H54 (cell line): Measurements from ENCODE around the gene F12.

Experiments used
- DNase-seq: peaks from one replicate; pipeline ENCODE4 v3.0.0; 2011; ENCODE audit warnings: low spot score, mixed read lengths; ENCODE audit not compliant: insufficient read length
- FAIRE-seq: peaks from 3 replicates; lab custom pipeline; 2011; peaks lifted over from hg19 to GRCh38; lab: Jason Lieb, UNC
- POLR2A ChIP-seq: IDR thresholded peaks from 2 replicates; pipeline ENCODE4 v1.6.1; 2011; ENCODE audit warnings: low read depth, mild to moderate bottlenecking, low read length

The F12 gene

GRCh38 chr5:177399997-177400868 lies 9.1 kb downstream of the F12 start, which contains the start of gene PFN3:
TSS of gene PFN3 (minus strand) at chr5:177400661. CDS start at chr5:177400576, 85 bp downstream.
- TF ChIP-seq POLR2A: no peak
- no peak for DNase-seq
- FAIRE-seq: no peak

DNA sequence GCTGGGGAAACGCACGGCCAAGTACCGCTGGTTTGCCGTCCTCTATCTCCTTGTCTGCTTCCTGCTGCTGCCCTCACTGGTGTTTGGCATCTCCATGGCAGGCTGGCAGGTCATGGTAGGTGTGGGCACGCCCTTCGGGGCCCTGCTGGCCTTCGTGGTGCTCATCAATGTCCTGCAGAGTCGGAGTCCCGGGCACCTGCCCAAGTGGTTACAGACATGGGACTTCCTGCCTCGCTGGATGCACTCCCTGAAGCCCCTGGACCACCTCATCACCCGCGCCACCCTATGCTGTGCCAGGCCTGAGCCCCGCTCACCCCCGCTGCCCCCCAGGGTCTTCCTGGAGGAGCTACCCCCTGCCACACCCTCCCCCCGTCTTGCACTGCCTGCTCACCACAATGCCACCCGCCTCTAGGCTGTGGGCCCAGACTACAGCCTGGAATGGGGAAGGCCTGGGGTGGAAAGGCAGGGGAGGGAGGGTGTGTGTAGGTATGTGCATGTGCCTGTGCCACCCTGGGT lies 11.4 kb downstream of the F12 start:
- FAIRE-seq: no peak
- DNase-seq: no peak
- no peak for TF ChIP-seq POLR2A

DNA sequence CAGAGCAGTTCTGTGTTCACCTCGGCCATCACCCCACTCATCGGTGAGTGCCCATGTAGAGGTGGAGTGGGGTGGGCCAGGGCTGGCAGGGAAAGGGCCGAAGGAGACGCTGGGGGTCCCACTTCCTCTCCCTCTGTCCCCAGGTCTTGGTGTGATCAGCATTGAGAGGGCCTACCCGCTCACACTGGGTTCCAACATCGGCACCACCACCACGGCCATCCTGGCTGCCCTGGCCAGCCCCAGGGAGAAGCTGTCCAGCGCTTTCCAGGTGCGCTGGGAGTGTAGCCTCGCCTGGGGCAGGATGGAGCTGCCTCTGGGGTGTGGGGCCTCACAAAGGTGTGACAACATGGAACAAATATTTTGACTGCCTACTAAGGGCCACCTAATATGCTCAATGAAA lies 12.6 kb downstream of the F12 start:
- FAIRE-seq: no peak
- no peak for TF ChIP-seq POLR2A
- DNase-seq: no peak

GRCh38 chr5:177396078-177396477 lies 13.3 kb downstream of the F12 start:
- DNase-seq: no peak
- FAIRE-seq: no peak
- no peak for TF ChIP-seq POLR2A

GRCh38 chr5:177393990-177394389 lies 15.4 kb downstream of the F12 start:
- no peak for FAIRE-seq
- no peak for TF ChIP-seq POLR2A
- DNase-seq: no peak

- no peak for TF ChIP-seq POLR2A
- DNase-seq (no peak), FAIRE-seq (no peak)
Observed at GRCh38 chr5:177393206-177393765, 16.1 kb downstream of the F12 start.

- TF ChIP-seq POLR2A: no peak
- FAIRE-seq: no peak
- no peak for DNase-seq
Observed at GRCh38 chr5:177392765-177393164, 16.6 kb downstream of the F12 start.

- TF ChIP-seq POLR2A: no peak
- peak; percentile 94 for DNase-seq
- FAIRE-seq: no peak
Observed at GRCh38 chr5:177390363-177391300, 18.7 kb downstream of the F12 start.

GRCh38 chr5:177389241-177390169 lies 19.9 kb downstream of the F12 start:
- no peak for FAIRE-seq

DNA sequence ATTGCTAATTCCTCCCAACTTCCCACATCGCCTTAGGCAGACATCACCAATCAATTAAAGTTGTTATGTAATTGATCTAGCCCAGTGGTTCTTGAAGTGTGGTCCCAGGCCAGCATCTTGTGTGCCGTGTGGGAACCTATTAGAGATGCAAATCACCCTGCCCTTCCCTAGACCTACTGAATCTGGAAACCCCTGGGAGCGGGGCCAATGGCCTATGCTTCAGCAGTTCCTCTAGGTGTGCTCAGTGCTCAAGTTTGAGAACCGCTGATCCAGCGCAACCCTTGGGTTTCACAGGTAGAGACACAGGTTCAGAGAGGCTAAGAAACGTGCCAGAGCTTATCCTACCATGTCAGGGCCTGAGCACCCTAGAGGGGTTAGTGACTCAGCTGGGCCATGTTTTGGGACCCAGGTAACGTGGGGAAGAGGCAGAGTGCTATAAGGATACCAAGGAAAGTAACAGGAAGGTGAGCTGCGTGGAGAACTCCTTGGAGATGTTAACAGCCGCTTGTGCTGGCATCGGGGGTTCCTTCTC lies 20.8 kb downstream of the F12 start:
- TF ChIP-seq POLR2A: no peak
- no peak for FAIRE-seq
- no peak for DNase-seq

More at GRCh38 chr5:177389241-177390169, 19.9 kb downstream of the F12 start:
- peak; percentile 4; the same call in 1 of the 2 replicates for TF ChIP-seq POLR2A
- peak; percentile 79 for DNase-seq

DNA sequence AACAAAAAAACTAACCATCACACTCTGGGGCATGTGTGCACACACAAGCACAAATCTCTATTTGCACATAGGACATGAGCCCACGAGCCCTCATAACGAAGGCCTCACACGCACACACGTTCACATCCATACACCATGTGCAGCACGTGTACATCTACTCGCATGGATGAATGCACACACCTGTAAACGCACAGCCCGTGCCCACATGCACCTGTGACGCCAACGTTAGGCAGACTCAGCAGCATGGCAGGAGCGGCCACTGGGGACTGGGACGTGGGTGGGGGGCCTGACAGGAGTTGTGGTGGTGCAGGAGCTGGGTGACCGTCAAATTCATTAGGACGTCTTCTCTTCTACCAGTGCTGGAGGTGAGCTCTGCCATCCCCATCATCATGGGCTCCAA lies 22.0 kb downstream of the F12 start:
- no peak for TF ChIP-seq POLR2A
- FAIRE-seq: no peak
- no peak for DNase-seq

DNA sequence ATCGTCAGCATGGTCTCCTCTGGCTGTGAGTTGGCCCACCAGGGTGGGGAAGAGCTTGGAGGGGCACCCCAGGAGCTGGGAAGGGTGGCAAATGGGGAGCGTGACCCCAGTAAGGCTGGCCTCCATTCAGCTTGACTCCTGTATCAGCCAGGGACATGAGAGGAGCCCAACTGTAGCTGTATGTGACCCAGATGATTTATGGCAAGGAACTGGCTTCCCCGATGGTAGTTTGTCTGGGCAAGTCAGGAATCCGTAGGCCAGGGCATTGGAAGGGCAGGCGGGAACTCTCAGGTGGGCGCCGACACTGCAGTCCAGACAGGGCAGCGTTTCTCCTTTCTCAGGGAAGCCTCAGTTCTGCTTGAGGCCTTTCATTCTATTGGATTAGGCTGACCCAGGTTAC lies 22.8 kb downstream of the F12 start:
- TF ChIP-seq POLR2A: no peak
- DNase-seq (no peak), FAIRE-seq (no peak)
